ENCODE data around the gene MARK2.

GRCh38 chr11:63829823-63830489 is 9.0 kb upstream of the MARK2 start:
- TF ChIP-seq CTCF (IDR thresholded peaks at IDR 0.05) (peak in 1 of 6 experiments; percentile 7), POLR2A (IDR thresholded peaks at IDR 0.05) (no peak)

Measured in Peyer's patch (tissue), 4 donors.